H1 (cell line): Measurements from ENCODE around the gene TNFRSF14.

ENCODE experiments used
- EP300 ChIP-seq, 2 experiments: IDR thresholded peaks; 1 replicate in 1 of 2; 2 replicates in 1 of 2; pipeline ENCODE4 v1.6.1; 2011 to 2012; ENCODE audit warnings: low read depth in 2 of 2, low read length in 2 of 2, mild to moderate bottlenecking in 2 of 2, borderline replicate concordance in 1 of 2, inconsistent platforms in 1 of 2, moderate library complexity in 1 of 2
- GABPA ChIP-seq: IDR thresholded peaks from 2 replicates; pipeline ENCODE4 v1.6.1; 2011; ENCODE audit warnings: mild to moderate bottlenecking, low read length, moderate library complexity, borderline replicate concordance; ENCODE audit not compliant: insufficient read depth
- HDAC6 ChIP-seq: IDR thresholded peaks from one replicate; pipeline ENCODE4 v1.7.1; 2012; ENCODE audit warnings: low read depth, mild to moderate bottlenecking, inconsistent platforms, low read length, moderate library complexity
- POLR2A ChIP-seq, 2 experiments: IDR thresholded peaks; 1 replicate in 1 of 2; 2 replicates in 1 of 2; pipeline ENCODE4 v1.6.1; 2011; ENCODE audit warnings: low read depth in 2 of 2, low read length in 2 of 2, mild to moderate bottlenecking in 2 of 2; ENCODE audit errors: control extremely low read depth in 1 of 2
- POLR2AphosphoS5 ChIP-seq: IDR thresholded peaks from 2 replicates; pipeline ENCODE4 v1.6.1; 2011; ENCODE audit warnings: low read depth, low read length
- SUZ12 ChIP-seq: fragments of 200-600 bp; sonication (generic); IDR thresholded peaks from 2 replicates; pipeline ENCODE4 v1.6.1; 2012; ENCODE audit warnings: mild to moderate bottlenecking, inconsistent platforms, low read length, moderate library complexity, mixed read lengths
- ZNF274 ChIP-seq: IDR thresholded peaks from 2 replicates; pipeline ENCODE4 v1.7.0; 2012; ENCODE audit warnings: low read length, borderline replicate concordance; ENCODE audit errors: extremely low read depth
- TF ChIP-seq, protein P1 (sequence below), 3 experiments: IDR thresholded peaks; 1 replicate in 2 of 3; 2 replicates in 1 of 3; pipeline versions ENCODE4 v1.5.1 to v1.6.1; 2011; ENCODE audit warnings: low read length in 3 of 3, mild to moderate bottlenecking in 3 of 3, inconsistent platforms in 2 of 3, low read depth in 1 of 3, moderate library complexity in 1 of 3; ENCODE audit not compliant: insufficient read depth in 1 of 3; ENCODE audit errors: control extremely low read depth in 1 of 3
- TF ChIP-seq, protein P2 (sequence below): IDR thresholded peaks from 2 replicates; pipeline ENCODE4 v1.6.1; 2011; ENCODE audit warnings: low read length, improper control_type of control experiment

DNA sequence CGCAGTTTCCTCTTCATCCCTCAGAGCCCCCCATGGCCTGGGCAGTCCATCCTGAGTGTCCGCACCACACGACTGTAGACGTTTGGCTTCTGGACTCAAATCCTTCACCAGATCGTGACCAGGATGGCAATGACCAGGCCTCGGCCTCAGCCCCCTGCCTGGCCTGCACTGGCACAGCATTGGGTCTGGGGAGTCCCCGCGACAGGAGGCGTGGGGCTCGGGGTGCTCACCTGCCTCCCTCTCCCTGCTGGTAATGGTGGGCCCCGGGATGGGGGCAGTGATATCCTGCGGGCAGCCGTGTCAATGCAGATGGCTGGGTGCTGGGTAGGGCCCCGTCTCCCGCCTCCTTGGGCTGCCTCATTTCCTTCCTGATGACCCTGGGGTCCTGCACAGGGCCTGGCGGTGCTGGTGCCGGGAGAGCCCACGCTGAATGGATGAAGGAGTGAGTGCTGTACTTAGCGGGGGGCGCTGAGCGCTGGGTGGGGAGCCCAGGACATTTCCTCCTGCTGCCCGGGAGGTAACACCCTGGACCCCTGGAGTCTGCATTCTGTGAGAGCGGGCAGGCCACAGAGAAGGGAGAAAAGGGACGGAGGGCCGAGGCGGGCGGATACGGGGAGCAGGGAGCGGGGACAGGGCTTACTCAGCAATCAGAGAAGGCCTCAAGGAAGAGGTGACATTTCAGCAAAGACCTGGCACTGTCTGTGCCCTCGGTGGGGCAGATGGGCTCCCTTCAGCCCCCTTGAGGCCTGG, 2.1 kb upstream of the TNFRSF14 start:
- TF ChIP-seq SUZ12 (no peak), GABPA (no peak), ZNF274 (no peak), POLR2AphosphoS5 (no peak), EP300 (IDR thresholded peaks at IDR 0.05; ENCODE audit: borderline replicate concordance in 1 of 2, low read depth in 2 of 2, low read length in 2 of 2) (no peak), HDAC6 (no peak), POLR2A (IDR thresholded peaks at IDR 0.05; ENCODE audit: control extremely low read depth in 1 of 2, low read depth in 2 of 2, low read length in 2 of 2) (no peak)
- TF ChIP-seq, protein P1, sequence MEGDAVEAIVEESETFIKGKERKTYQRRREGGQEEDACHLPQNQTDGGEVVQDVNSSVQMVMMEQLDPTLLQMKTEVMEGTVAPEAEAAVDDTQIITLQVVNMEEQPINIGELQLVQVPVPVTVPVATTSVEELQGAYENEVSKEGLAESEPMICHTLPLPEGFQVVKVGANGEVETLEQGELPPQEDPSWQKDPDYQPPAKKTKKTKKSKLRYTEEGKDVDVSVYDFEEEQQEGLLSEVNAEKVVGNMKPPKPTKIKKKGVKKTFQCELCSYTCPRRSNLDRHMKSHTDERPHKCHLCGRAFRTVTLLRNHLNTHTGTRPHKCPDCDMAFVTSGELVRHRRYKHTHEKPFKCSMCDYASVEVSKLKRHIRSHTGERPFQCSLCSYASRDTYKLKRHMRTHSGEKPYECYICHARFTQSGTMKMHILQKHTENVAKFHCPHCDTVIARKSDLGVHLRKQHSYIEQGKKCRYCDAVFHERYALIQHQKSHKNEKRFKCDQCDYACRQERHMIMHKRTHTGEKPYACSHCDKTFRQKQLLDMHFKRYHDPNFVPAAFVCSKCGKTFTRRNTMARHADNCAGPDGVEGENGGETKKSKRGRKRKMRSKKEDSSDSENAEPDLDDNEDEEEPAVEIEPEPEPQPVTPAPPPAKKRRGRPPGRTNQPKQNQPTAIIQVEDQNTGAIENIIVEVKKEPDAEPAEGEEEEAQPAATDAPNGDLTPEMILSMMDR (IDR thresholded peaks at IDR 0.05; ENCODE audit: control extremely low read depth in 1 of 3, insufficient read depth in 1 of 3, low read depth in 1 of 3, low read length in 3 of 3): no peak
- TF ChIP-seq, protein P2, sequence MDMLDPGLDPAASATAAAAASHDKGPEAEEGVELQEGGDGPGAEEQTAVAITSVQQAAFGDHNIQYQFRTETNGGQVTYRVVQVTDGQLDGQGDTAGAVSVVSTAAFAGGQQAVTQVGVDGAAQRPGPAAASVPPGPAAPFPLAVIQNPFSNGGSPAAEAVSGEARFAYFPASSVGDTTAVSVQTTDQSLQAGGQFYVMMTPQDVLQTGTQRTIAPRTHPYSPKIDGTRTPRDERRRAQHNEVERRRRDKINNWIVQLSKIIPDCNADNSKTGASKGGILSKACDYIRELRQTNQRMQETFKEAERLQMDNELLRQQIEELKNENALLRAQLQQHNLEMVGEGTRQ: no peak
